ENCODE measurements around the gene KIF17.
A peak's percentile ranks its signal among the peaks of the same experiment; 100 is the strongest.
"Not testable (repeated sequence)": the region's sequence is repeated elsewhere in the genome, so short reads cannot be mapped to it uniquely, and the experiment has no call there.

Gene KIF17

DNA sequence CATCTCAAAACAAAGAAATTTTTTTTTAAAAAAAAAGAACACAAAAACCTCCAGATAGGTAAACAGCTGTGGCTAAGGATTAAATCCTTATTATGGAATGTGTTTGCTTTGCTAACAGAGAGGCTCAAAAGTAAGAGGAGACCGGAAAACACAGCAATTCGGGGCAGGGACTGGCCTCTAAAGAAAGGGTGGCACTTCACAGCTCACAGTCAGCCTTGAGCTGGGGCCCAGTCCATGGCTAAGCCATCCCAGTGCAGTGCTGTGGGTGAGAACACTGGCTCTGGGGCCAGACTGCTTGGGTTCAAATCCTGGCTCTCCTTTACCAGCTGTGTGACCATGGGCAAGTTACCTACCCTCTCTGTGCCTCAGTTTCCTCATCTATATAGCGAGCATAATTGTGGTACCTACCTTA lies 28.2 kb downstream of the KIF17 start:
- DNase-seq (no peak), ATAC-seq (no peak)
- Mint-ChIP-seq H3K4me3 (no peak overlapping the region), H3K4me1 (no peaks in the 10 kb centered on the region), H3K9me3 (no peaks in the 10 kb centered on the region), H3K27me3 (peaks cover 15% of the 10 kb centered on the region), H3K27ac (no peak overlapping the region)

GRCh38 chr1:20686883-20687725 lies 30.7 kb downstream of the KIF17 start:
- H3K4me1 Mint-ChIP-seq, result no peaks in the 10 kb centered on the region
- DNase-seq, result no peak
- no peak for ATAC-seq
- H3K4me3 Mint-ChIP-seq, result no peak overlapping the region
- no peak overlapping the region for H3K27ac Mint-ChIP-seq
- no peaks in the 10 kb centered on the region for H3K9me3 Mint-ChIP-seq
- peaks cover 35% of the 10 kb centered on the region for H3K27me3 Mint-ChIP-seq

DNA sequence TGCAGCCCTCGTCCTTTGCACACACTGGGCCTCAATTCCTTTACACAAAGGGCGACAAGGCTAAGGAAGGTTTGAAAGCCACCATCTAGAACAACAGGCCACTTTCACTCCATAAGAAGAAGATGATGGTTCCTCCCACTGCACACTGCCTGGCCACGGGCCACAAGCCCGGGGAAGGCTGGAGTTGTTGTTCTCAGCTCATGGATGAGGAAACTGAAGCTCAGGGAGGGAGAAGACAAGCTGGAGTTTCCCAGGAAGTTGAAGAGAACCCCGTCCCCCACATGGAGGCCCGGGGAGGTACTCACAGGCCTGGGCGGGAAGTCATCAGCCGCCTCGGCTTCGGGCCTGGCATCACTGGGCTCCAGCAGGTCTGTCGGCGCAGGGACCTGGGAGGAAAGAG lies 32.1 kb downstream of the KIF17 start:
- Mint-ChIP-seq H3K27ac (no peak overlapping the region), H3K4me3 (no peak overlapping the region), H3K9me3 (no peaks in the 10 kb centered on the region), H3K27me3 (peaks cover 44% of the 10 kb centered on the region), H3K4me1 (no peaks in the 10 kb centered on the region)
- ATAC-seq (no peak), DNase-seq (no peak)

DNA sequence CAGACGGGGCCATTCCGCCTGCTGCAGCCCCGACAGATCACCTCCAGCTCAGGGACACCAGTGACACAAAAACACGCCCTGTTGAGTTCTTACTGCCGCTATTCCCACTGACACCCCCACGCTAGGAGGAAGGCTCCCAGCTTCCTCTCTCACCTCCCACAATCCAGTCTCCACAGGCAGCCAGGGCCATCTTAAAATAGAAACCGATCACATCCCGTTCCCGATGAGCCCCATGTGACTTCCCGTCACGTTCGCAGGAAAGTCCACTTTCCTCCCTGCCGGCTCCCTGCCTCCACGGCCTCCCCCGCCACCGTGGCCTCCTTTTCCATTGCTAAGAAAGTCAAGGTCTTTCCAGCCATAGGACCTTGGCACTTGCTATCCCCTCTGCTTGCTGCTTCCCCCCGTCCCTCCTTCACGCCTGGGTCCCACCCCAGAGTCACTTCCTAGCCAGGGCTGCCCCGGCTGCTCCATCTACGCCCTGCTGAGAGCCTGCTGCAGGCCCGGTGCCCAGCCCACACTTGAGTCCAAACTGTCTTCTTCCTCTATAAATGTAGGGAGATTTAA lies 32.6 kb downstream of the KIF17 start:
- H3K27ac Mint-ChIP-seq, result peak overlapping the region in 1 of 2 donors; percentile 9
- DNase-seq (no peak), ATAC-seq (no peak)
- peaks cover 50% of the 10 kb centered on the region for H3K27me3 Mint-ChIP-seq
- no peak overlapping the region for H3K4me3 Mint-ChIP-seq
- H3K4me1 Mint-ChIP-seq, result no peaks in the 10 kb centered on the region
- no peaks in the 10 kb centered on the region for H3K9me3 Mint-ChIP-seq

DNA sequence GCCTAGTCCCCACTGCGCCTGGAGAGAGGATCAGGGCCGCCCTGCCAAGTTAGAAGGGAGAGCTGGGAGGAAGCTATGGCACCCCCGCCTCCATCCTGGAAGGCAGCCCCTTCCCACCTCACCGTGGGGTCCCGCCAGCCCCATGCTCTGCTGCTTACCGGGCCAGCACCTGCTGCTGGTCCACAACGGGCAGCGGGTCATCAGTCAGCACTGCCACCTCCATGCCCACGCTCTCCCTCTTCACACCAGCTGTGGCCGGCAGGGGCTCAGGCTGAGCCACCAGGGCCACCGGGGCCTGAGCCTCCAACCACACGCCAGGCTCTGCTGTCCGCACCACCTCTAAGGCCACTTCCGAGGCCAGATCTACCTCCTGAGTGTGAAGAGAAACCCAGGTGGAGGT lies 33.2 kb downstream of the KIF17 start:
- H3K4me3 Mint-ChIP-seq, result no peak overlapping the region

DNA sequence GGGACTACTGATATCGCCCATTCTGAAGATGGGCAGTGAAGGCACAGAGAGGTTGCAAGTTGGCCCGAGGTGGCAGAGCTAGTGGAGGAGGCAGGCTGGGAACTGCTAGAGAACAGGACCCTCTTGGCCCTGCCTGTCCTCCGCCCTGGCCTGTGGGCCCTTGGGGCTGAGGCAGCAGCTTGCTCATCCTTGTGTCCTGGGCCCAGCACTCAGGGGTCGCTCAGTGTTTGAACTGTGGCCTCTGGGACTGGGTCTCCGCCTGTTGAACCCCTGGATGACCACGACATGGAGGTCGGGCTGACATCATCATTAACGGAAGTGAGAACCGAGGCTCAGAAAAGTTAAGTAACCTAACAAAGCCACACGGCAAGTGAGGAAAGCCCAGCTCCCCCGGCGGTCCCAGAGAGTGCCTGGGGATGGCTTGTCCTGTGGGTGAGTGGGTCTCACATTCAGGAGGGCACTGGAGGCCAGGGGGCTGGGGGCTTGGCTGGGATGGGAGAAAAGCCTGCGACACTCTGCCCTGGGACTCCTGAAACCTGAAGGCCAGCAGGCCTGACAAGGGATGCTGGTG lies 33.7 kb downstream of the KIF17 start:
- ATAC-seq, result no peak
- no peak for DNase-seq
- Mint-ChIP-seq H3K9me3 (no peaks in the 10 kb centered on the region), H3K4me3 (no peak overlapping the region), H3K4me1 (peaks cover under 1% of the 10 kb centered on the region), H3K27me3 (peaks cover 60% of the 10 kb centered on the region), H3K27ac (no peak overlapping the region)

More for the DNA sequence above, 33.2 kb downstream of the KIF17 start:
- H3K9me3 Mint-ChIP-seq, result no peaks in the 10 kb centered on the region
- DNase-seq (no peak), ATAC-seq (no peak)
- H3K4me1 Mint-ChIP-seq, result no peaks in the 10 kb centered on the region
- H3K27ac Mint-ChIP-seq, result no peak overlapping the region
- peaks cover 55% of the 10 kb centered on the region for H3K27me3 Mint-ChIP-seq

- H3K4me1 Mint-ChIP-seq, result peaks cover 6% of the 10 kb centered on the region
- H3K27ac Mint-ChIP-seq, result no peak overlapping the region
- no peak for ATAC-seq
- H3K4me3 Mint-ChIP-seq, result no peak overlapping the region
- DNase-seq, result no peak
- H3K27me3 Mint-ChIP-seq, result peaks cover 60% of the 10 kb centered on the region
- H3K9me3 Mint-ChIP-seq, result peaks cover 0 to 2% of the 10 kb centered on the region in 2 donors
Measured at GRCh38 chr1:20683614-20684013, 34.2 kb downstream of the KIF17 start.

GRCh38 chr1:20682571-20683236 lies 35.1 kb downstream of the KIF17 start:
- Mint-ChIP-seq H3K4me1 (peaks cover 11% of the 10 kb centered on the region), H3K9me3 (peaks cover 3 to 11% of the 10 kb centered on the region in 2 donors), H3K4me3 (no peak overlapping the region), H3K27me3 (peaks cover 60% of the 10 kb centered on the region), H3K27ac (no peak overlapping the region)
- DNase-seq (no peak), ATAC-seq (no peak)

- ATAC-seq (no peak), DNase-seq (no peak)
- Mint-ChIP-seq H3K27me3 (peaks cover 60% of the 10 kb centered on the region), H3K4me1 (peaks cover 11% of the 10 kb centered on the region), H3K4me3 (no peak overlapping the region), H3K9me3 (peaks cover 5 to 18% of the 10 kb centered on the region in 2 donors), H3K27ac (no peak overlapping the region)
Measured at GRCh38 chr1:20681999-20682398, 35.8 kb downstream of the KIF17 start.

GRCh38 chr1:20680269-20680668 lies 37.5 kb downstream of the KIF17 start:
- H3K9me3 Mint-ChIP-seq, result peaks cover 5 to 19% of the 10 kb centered on the region in 2 donors

GRCh38 chr1:20678599-20678998 lies 39.2 kb downstream of the KIF17 start:
- H3K4me3 Mint-ChIP-seq, result no peak overlapping the region
- H3K27me3 Mint-ChIP-seq, result peaks cover 38% of the 10 kb centered on the region
- H3K4me1 Mint-ChIP-seq, result peaks cover 11% of the 10 kb centered on the region
- H3K9me3 Mint-ChIP-seq, result peaks cover 5 to 19% of the 10 kb centered on the region in 2 donors
- ATAC-seq (peak; percentile 60), DNase-seq (peak in 1 of 2 donors; percentile 26)
- H3K27ac Mint-ChIP-seq, result no peak overlapping the region

More at GRCh38 chr1:20680269-20680668, 37.5 kb downstream of the KIF17 start:
- no peak for DNase-seq
- Mint-ChIP-seq H3K4me3 (no peak overlapping the region), H3K27me3 (peaks cover 51% of the 10 kb centered on the region), H3K4me1 (peaks cover 11% of the 10 kb centered on the region), H3K27ac (no peak overlapping the region)
- ATAC-seq, result no peak

DNA sequence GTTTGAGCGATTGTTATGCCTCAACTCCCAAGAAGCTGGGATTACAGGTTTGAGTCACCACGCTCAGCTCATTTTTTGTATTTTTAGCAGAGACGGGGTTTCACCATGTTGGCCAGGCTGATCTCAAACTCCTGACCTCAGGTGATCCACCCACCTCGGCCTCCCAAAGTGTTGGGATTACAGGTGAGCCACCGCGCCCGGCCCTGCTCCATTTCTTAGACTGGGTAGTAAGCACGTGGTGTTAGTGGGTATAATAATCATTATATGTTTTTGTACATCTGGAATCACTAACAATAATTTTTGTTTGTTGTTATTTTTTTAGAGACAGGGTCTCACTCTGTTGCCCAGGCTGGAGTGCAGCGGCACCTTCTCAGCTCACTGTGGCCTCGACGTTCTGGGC lies 44.2 kb downstream of the KIF17 start:
- ATAC-seq, H3K27ac Mint-ChIP-seq, H3K4me1 Mint-ChIP-seq, DNase-seq, H3K4me3 Mint-ChIP-seq: not testable (repeated sequence)
- Mint-ChIP-seq H3K9me3 (peaks cover 5 to 17% of the 10 kb centered on the region in 2 donors), H3K27me3 (peaks cover 11% of the 10 kb centered on the region)

DNA sequence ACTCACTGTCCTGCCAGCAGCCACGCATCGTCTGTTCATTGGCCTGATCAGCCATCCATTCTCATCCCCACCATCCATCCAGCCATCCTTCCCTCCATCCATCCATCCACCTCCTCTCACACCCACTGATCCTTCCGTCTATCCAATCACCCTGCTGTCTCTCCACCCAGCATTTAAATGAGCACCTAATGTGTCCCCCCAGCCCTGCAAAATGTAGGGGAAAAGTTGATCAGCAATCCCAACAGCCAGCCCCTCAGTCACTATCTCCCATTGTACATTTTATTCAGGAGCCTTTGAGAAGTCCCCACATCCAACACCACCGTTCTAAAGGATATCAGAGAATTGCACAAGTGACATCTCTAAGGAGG lies 45.6 kb downstream of the KIF17 start:
- H3K27ac Mint-ChIP-seq, result no peak overlapping the region
- H3K9me3 Mint-ChIP-seq, result peaks cover 0 to 4% of the 10 kb centered on the region in 2 donors
- H3K27me3 Mint-ChIP-seq, result peaks cover 11% of the 10 kb centered on the region
- no peak for DNase-seq
- no peak for ATAC-seq
- H3K4me3 Mint-ChIP-seq, result no peak overlapping the region
- H3K4me1 Mint-ChIP-seq, result no peaks in the 10 kb centered on the region

- H3K4me1 Mint-ChIP-seq, result no peaks in the 10 kb centered on the region
- peaks cover 11% of the 10 kb centered on the region for H3K27me3 Mint-ChIP-seq
- DNase-seq, result no peak
- H3K9me3 Mint-ChIP-seq, result no peaks in the 10 kb centered on the region
- H3K27ac Mint-ChIP-seq, result no peak overlapping the region
- H3K4me3 Mint-ChIP-seq, result no peak overlapping the region
- no peak for ATAC-seq
Measured at GRCh38 chr1:20670936-20671335, 46.9 kb downstream of the KIF17 start.

GRCh38 chr1:20668581-20668980 lies 49.2 kb downstream of the KIF17 start:
- H3K27me3 Mint-ChIP-seq, result peaks cover 11% of the 10 kb centered on the region
- DNase-seq (no peak), ATAC-seq (no peak)
- H3K4me3 Mint-ChIP-seq, result no peak overlapping the region
- no peaks in the 10 kb centered on the region for H3K9me3 Mint-ChIP-seq
- H3K27ac Mint-ChIP-seq, result no peak overlapping the region
- H3K4me1 Mint-ChIP-seq, result no peaks in the 10 kb centered on the region

GRCh38 chr1:20666804-20667203 lies 51.0 kb downstream of the KIF17 start:
- no peaks in the 10 kb centered on the region for H3K27me3 Mint-ChIP-seq
- DNase-seq, result no peak
- H3K27ac Mint-ChIP-seq, result peak overlapping the region in 1 of 2 donors; percentile 17
- ATAC-seq, result peak; percentile 82
- H3K4me3 Mint-ChIP-seq, result peak overlapping the region in 1 of 2 donors; percentile 16
- H3K4me1 Mint-ChIP-seq, result peaks cover 17% of the 10 kb centered on the region
- no peaks in the 10 kb centered on the region for H3K9me3 Mint-ChIP-seq

All from stimulated activated naive CD8-positive, alpha-beta T cell treated with anti-CD3 and anti-CD28 coated beads, Interleukin-15, amount 100 ng/mL, for 72 hours (primary cell).